OCI-LY1 (cell line): ENCODE data around the gene SORBS2.

Source experiments
- H2AFZ ChIP-seq: fragments of 200-600 bp; sonication (generic), shearing (Covaris generic); 2 replicates; pipeline ENCODE4 v1.6.0; 2014; ENCODE audit warnings: antibody characterized with exemption, mild to moderate bottlenecking, low read length
- H3F3A ChIP-seq: fragments of 200-600 bp; sonication (generic), shearing (Covaris generic); 2 replicates; pipeline ENCODE4 v1.6.0; 2014; ENCODE audit warnings: mild to moderate bottlenecking, antibody characterized with exemption, low read length, moderate library complexity; ENCODE audit not compliant: insufficient read depth
- H3K27ac ChIP-seq: fragments of 200-600 bp; sonication (generic); 2 replicates; pipeline ENCODE4 v1.5.1; 2014; ENCODE audit warnings: low read length, mixed run types, mild to moderate bottlenecking, low read depth; ENCODE audit not compliant: poor library complexity, severe bottlenecking
- H3K27me3 ChIP-seq: fragments of 200-600 bp; sonication (generic); 2 replicates; pipeline ENCODE4 v1.6.0; 2014; ENCODE audit warnings: antibody characterized with exemption, mild to moderate bottlenecking, low read length, moderate library complexity; ENCODE audit not compliant: insufficient read depth
- H3K36me3 ChIP-seq: fragments of 200-600 bp; sonication (generic); 2 replicates; pipeline ENCODE4 v1.6.1; 2014; ENCODE audit warnings: mild to moderate bottlenecking, antibody characterized with exemption, low read length, moderate library complexity, mixed read lengths; ENCODE audit not compliant: insufficient read depth
- H3K4me1 ChIP-seq: fragments of 200-600 bp; sonication (generic); 2 replicates; pipeline ENCODE4 v1.5.1; 2014; ENCODE audit warnings: mild to moderate bottlenecking, low read length, moderate library complexity; ENCODE audit not compliant: insufficient read depth, severe bottlenecking
- H3K4me2 ChIP-seq: fragments of 200-600 bp; sonication (generic), shearing (Covaris generic); 2 replicates; pipeline ENCODE4 v1.6.1; 2014; ENCODE audit warnings: low read length
- H3K4me3 ChIP-seq: fragments of 200-600 bp; sonication (generic); 2 replicates; pipeline ENCODE4 v1.5.1; 2014; ENCODE audit warnings: low read length, low read depth, mild to moderate bottlenecking, mixed read lengths; ENCODE audit not compliant: poor library complexity, severe bottlenecking
- H3K79me2 ChIP-seq: fragments of 200-600 bp; shearing (Covaris generic); 2 replicates; pipeline ENCODE4 v1.6.1; 2016; ENCODE audit warnings: mixed run types, low read length, mixed read lengths; ENCODE audit not compliant: insufficient read depth
- H3K9ac ChIP-seq: fragments of 200-600 bp; sonication (generic), shearing (Covaris generic); 2 replicates; pipeline ENCODE4 v1.6.1; 2014; ENCODE audit warnings: mild to moderate bottlenecking, low read length, mixed read lengths
- H3K9me2 ChIP-seq: fragments of 200-600 bp; sonication (generic), shearing (Covaris generic); 2 replicates; pipeline ENCODE4 v1.6.1; 2014; ENCODE audit warnings: low read depth, mild to moderate bottlenecking, low read length, mixed read lengths
- H3K9me3 ChIP-seq: fragments of 200-600 bp; shearing (Covaris generic); 2 replicates; pipeline ENCODE4 v1.6.1; 2014; ENCODE audit warnings: low read length, mixed read lengths
- H4K20me1 ChIP-seq: fragments of 200-600 bp; sonication (generic), shearing (Covaris generic); 2 replicates; pipeline ENCODE4 v1.6.0; 2016; ENCODE audit warnings: mild to moderate bottlenecking, low read length; ENCODE audit not compliant: insufficient read depth
- CTCF ChIP-seq: fragments of 200-600 bp; sonication (generic), shearing (Covaris generic); IDR thresholded peaks from 2 replicates; pipeline ENCODE4 v1.5.1; 2017; ENCODE audit warnings: mild to moderate bottlenecking, antibody characterized with exemption, low read length, moderate library complexity, mixed read lengths
- EZH2 ChIP-seq: fragments of 200-600 bp; sonication (generic), shearing (Covaris generic); IDR thresholded peaks from 2 replicates; pipeline ENCODE4 v1.8.0; 2017; ENCODE audit warnings: borderline replicate concordance, mixed run types, mild to moderate bottlenecking, antibody characterized with exemption, low read length, moderate library complexity, mixed read lengths

Gene SORBS2

GRCh38 chr4:185640811-185641675 lies 171.0 kb downstream of the SORBS2 start:
- Histone ChIP-seq H3K27ac (no peak overlapping the region), H2AFZ (no peak overlapping the region), H3K9me3 (no peaks in the 10 kb centered on the region), H3K4me2 (no peak overlapping the region), H3K27me3 (no peaks in the 10 kb centered on the region), H3K4me3 (no peak overlapping the region), H3F3A (no peaks in the 10 kb centered on the region; the same call in 1 of the 2 replicates), H3K79me2 (no peaks in the 10 kb centered on the region), H4K20me1 (no peaks in the 10 kb centered on the region), H3K36me3 (peaks cover 32% of the 10 kb centered on the region), H3K9ac (no peak overlapping the region), H3K4me1 (peaks cover 7% of the 10 kb centered on the region), H3K9me2 (no peaks in the 10 kb centered on the region)
- TF ChIP-seq EZH2 (no peak), CTCF (peak; percentile 61)

GRCh38 chr4:185638548-185639301 lies 173.3 kb downstream of the SORBS2 start:
- no peak overlapping the region for H3K4me2 ChIP-seq
- no peaks in the 10 kb centered on the region; the same call in 1 of the 2 replicates for H3F3A ChIP-seq
- peaks cover 5% of the 10 kb centered on the region; the same call in 1 of the 2 replicates for H3K9me3 ChIP-seq
- H3K9me2 ChIP-seq: no peaks in the 10 kb centered on the region
- no peaks in the 10 kb centered on the region for H3K27me3 ChIP-seq
- TF ChIP-seq EZH2: no peak
- no peak for TF ChIP-seq CTCF
- peaks cover 7% of the 10 kb centered on the region for H3K4me1 ChIP-seq
- H3K79me2 ChIP-seq: no peaks in the 10 kb centered on the region
- H3K9ac ChIP-seq: no peak overlapping the region
- no peaks in the 10 kb centered on the region for H4K20me1 ChIP-seq
- H3K4me3 ChIP-seq: no peak overlapping the region
- H2AFZ ChIP-seq: no peak overlapping the region
- H3K36me3 ChIP-seq: peaks cover 12% of the 10 kb centered on the region; the same call in 1 of the 2 replicates
- no peak overlapping the region for H3K27ac ChIP-seq

- Histone ChIP-seq H3K27me3 (no peaks in the 10 kb centered on the region), H3K9me2 (no peaks in the 10 kb centered on the region), H3K36me3 (peaks cover 6% of the 10 kb centered on the region; the same call in 1 of the 2 replicates), H3F3A (no peaks in the 10 kb centered on the region; the same call in 1 of the 2 replicates), H3K27ac (no peak overlapping the region), H3K4me3 (no peak overlapping the region), H3K9ac (no peak overlapping the region), H3K4me2 (no peak overlapping the region), H2AFZ (no peak overlapping the region), H4K20me1 (no peaks in the 10 kb centered on the region), H3K4me1 (peaks cover 7% of the 10 kb centered on the region), H3K9me3 (peaks cover 5% of the 10 kb centered on the region; the same call in 1 of the 2 replicates), H3K79me2 (no peaks in the 10 kb centered on the region)
- TF ChIP-seq CTCF (no peak), EZH2 (no peak)
Measured at GRCh38 chr4:185638093-185638492, 173.9 kb downstream of the SORBS2 start.
